ENCODE measurements around the gene NT5DC1.
A peak's percentile ranks its signal among the peaks of the same experiment; 100 is the strongest.
"Not testable (repeated sequence)": the region's sequence is repeated elsewhere in the genome, so short reads cannot be mapped to it uniquely, and the experiment has no call there.

The NT5DC1 gene

GRCh38 chr6:116090251-116090650 lies 10.4 kb upstream of the NT5DC1 start:
- DNase-seq (ENCODE audit: low spot score), result no peak

- DNase-seq (ENCODE audit: low spot score), result no peak
Observed at GRCh38 chr6:116094041-116094440, 6.6 kb upstream of the NT5DC1 start.

- DNase-seq (ENCODE audit: low spot score), result not testable (repeated sequence)
Observed at GRCh38 chr6:116096048-116096759, 4.4 kb upstream of the NT5DC1 start.

- DNase-seq (ENCODE audit: low spot score), result peak; percentile 28
Observed at GRCh38 chr6:116096979-116097816, 3.5 kb upstream of the NT5DC1 start.

- DNase-seq (ENCODE audit: low spot score), result no peak
Observed at GRCh38 chr6:116099036-116099435, 1.6 kb upstream of the NT5DC1 start.

GRCh38 chr6:116101302-116101718 lies 657 bp downstream of the NT5DC1 start:
- no peak for DNase-seq (ENCODE audit: low spot score)

- DNase-seq (ENCODE audit: low spot score), result no peak
Observed at GRCh38 chr6:116101790-116102189, 1.1 kb downstream of the NT5DC1 start.

GRCh38 chr6:116102873-116103272 lies 2.2 kb downstream of the NT5DC1 start:
- no peak for DNase-seq (ENCODE audit: low spot score)

- no peak for DNase-seq (ENCODE audit: low spot score)
Observed at GRCh38 chr6:116104636-116105035, 4.0 kb downstream of the NT5DC1 start.

- no peak for DNase-seq (ENCODE audit: low spot score)
Observed at GRCh38 chr6:116105247-116105646, 4.6 kb downstream of the NT5DC1 start.

- no peak for DNase-seq (ENCODE audit: low spot score)
Observed at GRCh38 chr6:116106146-116106545, 5.5 kb downstream of the NT5DC1 start.

GRCh38 chr6:116108836-116109235 lies 8.2 kb downstream of the NT5DC1 start:
- no peak for DNase-seq (ENCODE audit: low spot score)

GRCh38 chr6:116111552-116112528 lies 11.2 kb downstream of the NT5DC1 start:
- DNase-seq (ENCODE audit: low spot score), result peak; percentile 30

GRCh38 chr6:116113386-116113785 lies 12.7 kb downstream of the NT5DC1 start:
- no peak for DNase-seq (ENCODE audit: low spot score)

GRCh38 chr6:116115781-116116180 lies 15.1 kb downstream of the NT5DC1 start:
- no peak for DNase-seq (ENCODE audit: low spot score)

GRCh38 chr6:116118608-116119007 lies 18.0 kb downstream of the NT5DC1 start:
- DNase-seq (ENCODE audit: low spot score), result no peak

GRCh38 chr6:116120430-116120829 lies 19.8 kb downstream of the NT5DC1 start:
- no peak for DNase-seq (ENCODE audit: low spot score)

- DNase-seq (ENCODE audit: low spot score), result no peak
Observed at GRCh38 chr6:116126032-116126431, 25.4 kb downstream of the NT5DC1 start, which contains the start of gene COL10A1. TSS of gene COL10A1 (minus strand) at chr6:116126132. CDS start at chr6:116125492, 640 bp downstream.

GRCh38 chr6:116127771-116128493 lies 27.3 kb downstream of the NT5DC1 start:
- DNase-seq (ENCODE audit: low spot score), result peak; percentile 20

- no peak for DNase-seq (ENCODE audit: low spot score)
Observed at GRCh38 chr6:116133453-116133852, 32.8 kb downstream of the NT5DC1 start.

- no peak for DNase-seq (ENCODE audit: low spot score)
Observed at GRCh38 chr6:116136373-116136772, 35.7 kb downstream of the NT5DC1 start.

All from AG08396 (cell line).